Occipital lobe (tissue), 3 donors: ENCODE data around the gene SLC9A4. TPM values are rescaled to one million over a fixed set of nuclear protein-coding genes. Genes with fewer than 3 reads are reported as not detected.
"Not testable (repeated sequence)": the region's sequence is repeated elsewhere in the genome, so short reads cannot be mapped to it uniquely, and the experiment has no call there.

ENCODE experiments used
- DNase-seq: peaks from one replicate; lab custom pipeline; 2025; lab: John Stamatoyannopoulos, UW
- small RNA-seq: library from RNA; depleted of rRNA; stranded (forward); fragments of <200 nt; gene quantifications from one replicate; pipeline ENCODE3, GENCODE V24; 2014
- total RNA-seq: library from RNA; depleted of rRNA; stranded (reverse); fragments of >200 nt; gene quantifications from one replicate; pipeline ENCODE4 v1.2.3, GENCODE V29; 2014

The SLC9A4 gene
- total RNA-seq, 1 donor from 2014 or later = 0.62 TPM

DNA sequence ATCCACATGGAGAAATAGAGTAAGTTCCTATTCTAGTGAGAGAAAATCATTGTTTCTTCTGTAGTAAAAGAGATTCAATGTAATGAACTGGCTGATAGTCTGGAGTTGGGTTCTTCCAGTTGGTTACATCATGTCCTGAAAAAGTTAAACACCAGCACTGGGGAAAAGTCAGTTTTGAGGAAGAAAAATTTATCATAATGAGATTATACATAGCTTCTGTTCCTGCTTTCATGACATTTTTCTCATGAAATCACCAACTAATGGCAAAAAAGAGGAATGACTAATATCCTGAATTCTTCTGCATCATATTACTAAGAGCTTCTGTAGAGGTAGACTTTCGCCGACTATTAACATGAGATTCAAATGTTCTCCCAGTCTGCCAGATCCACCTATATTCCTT lies 77.1 kb downstream of the SLC9A4 start:
- DNase-seq = no peak

- no peak for DNase-seq
These were observed 78.5 kb downstream of the SLC9A4 start for GRCh38 chr2:102551329-102552096.

- DNase-seq = no peak
These were observed 80.6 kb downstream of the SLC9A4 start for GRCh38 chr2:102553601-102554000.

GRCh38 chr2:102558463-102558862 lies 85.4 kb downstream of the SLC9A4 start:
- no peak for DNase-seq

DNA sequence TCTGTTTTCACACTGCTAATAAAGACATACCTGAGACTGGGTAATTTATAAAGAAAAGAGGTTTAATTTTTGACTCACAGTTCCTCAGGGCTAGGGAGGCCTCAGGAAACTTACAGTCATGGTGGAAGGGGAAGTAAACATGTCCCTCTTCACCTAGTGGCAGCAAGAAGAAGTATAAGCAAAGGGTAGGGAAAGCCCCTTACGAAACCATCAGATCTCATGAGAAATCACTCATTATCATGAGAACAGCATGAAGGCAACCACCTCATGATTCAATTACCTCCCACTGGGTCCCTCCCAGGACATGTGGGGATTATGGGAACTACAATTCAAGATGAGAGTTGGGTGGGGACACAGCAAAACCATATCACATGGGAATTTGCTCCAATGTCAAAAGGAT lies 89.5 kb downstream of the SLC9A4 start:
- not testable (repeated sequence) for DNase-seq

DNA sequence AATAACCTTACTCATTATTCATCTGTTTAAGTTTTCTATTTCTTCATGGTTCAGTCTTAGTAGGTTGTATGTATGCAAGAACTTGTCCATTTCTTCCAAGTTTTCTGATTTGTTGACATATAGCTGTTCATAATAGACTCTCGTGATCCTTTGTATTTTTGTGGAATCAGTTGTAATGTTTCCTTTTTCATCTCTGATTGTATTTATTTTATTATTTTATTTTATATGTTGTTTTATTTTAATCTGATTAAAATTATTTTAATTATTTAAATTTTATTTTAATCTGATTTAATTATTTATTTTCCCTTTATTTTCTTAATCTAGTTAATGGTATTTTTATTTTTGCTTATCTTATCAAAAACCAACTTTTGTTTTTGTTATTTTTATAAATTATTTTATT lies 102.9 kb downstream of the SLC9A4 start:
- no peak for DNase-seq

DNA sequence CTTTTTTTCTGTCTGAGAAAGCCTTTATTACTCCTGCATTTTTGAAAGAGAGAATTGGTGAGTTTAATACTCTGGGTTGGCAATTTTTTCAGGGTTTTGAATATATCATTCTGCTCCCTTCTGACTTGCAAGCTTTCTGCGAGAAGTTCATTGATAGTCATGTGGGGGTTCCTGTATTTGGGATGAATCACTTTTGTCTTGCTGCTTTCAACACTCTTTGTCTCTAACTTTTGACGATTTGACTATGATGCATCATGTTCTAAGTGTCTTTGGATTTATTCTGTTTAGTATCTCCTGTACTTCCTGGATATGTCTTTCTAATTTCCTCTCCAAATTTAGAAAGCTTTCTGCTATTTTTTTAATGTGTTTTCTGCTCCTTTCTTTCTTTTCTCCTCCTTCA lies 105.3 kb downstream of the SLC9A4 start:
- DNase-seq = no peak

- DNase-seq = no peak
These were observed 108.9 kb downstream of the SLC9A4 start for GRCh38 chr2:102581911-102582310.

GRCh38 chr2:102582845-102583244 lies 109.8 kb downstream of the SLC9A4 start:
- no peak for DNase-seq

Small RNAs within 50 kb of the gene (small RNA-seq; reads per million reads assigned to genes)
- gene MIR4772 = not detected

Other genes with a start within 250 kb of the SLC9A4 start
- not detected for gene IL1RL1, start 161.7 kb upstream of the SLC9A4 start, total RNA-seq
- under 0.01 TPM for gene IL18R1, start 117.4 kb upstream of the SLC9A4 start, total RNA-seq
- 0.16 TPM for gene IL18RAP, start 50.1 kb upstream of the SLC9A4 start, total RNA-seq
- 2.0 TPM for gene SLC9A2, start 146.3 kb downstream of the SLC9A4 start, total RNA-seq